Ovary (tissue), 3 donors: Measurements from ENCODE around the gene RARRES1.

Experiments
- CTCF ChIP-seq, 3 donors: fragments of 450-650 bp in 2 of 3; fragments of 200-600 bp in 1 of 3; IDR thresholded peaks; one replicate each; pipeline versions ENCODE4 v1.5.1 to v1.8.0; 2016 to 2022; ENCODE audit warnings: antibody characterized with exemption in 3 of 3, mild to moderate bottlenecking in 1 of 3
- POLR2A ChIP-seq: fragments of 450-650 bp; IDR thresholded peaks from one replicate; pipeline ENCODE4 v1.6.1; 2017; ENCODE audit warnings: antibody characterized with exemption, mild to moderate bottlenecking, moderate library complexity
- donor health status: DM: no; HTN: no; CAD: no.

GRCh38 chr3:158712443-158712842, 19.8 kb downstream of the RARRES1 start:
- TF ChIP-seq CTCF (IDR thresholded peaks at IDR 0.05): no peak
- no peak for TF ChIP-seq POLR2A
